ENCODE data around the gene SYT8.

The SYT8 gene

DNA sequence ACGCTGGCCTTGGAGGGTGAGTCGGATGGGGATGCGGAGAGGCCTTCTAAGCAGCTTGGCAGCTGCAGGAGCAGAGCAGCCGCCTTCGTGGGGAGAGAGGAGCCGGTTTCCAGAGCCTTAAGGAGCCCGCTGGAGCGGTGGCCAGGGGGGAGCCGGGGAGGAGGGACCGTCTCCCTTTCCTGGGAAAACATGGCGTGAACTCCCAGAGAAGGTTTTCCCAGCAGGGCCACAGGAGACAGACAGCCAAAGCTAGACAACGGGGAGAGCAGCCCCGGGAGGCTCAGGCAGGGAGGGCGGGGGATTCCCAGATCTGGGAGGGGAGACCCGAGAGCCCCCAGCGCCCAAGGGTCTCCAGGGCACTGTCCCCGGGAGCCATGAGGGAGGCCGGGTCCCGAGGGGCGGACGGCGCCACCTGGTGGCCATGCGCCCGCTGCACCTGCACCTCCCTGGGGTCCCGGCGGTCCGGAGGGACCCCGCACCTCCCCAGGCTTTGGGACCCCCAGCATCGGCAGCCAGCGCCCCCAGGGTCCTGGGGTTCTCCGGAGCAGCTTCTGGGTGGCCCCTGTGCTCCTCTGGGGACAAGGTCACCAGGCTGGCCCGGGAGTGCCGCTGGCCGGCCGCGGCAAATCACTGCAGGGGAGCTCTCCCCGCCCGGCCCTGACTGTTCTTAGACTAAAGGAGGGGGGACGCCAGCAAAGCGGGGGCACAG, 2.4 kb upstream of the SYT8 start:
- peak; percentile 34 to 51 (median 44) for DNase-seq (ENCODE audit: low read depth in 3 of 3)

DNA sequence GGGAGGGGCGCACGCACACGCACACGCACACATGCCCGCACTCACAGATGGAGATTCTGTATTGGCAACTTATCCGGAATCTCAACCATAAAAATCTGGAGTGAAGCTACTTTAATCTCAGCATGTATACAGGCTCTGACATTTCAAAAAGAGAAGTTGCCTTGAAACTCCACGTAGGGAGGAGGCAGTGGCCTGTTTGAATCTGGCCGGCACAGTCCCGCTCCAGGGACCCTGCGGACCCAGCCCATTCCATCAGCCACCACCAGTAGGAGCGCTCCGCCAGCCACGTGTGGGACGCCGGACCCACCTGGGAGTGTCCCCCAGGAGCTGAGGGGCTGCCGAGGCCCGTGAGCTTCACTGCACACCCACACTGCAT, 1.9 kb upstream of the SYT8 start:
- no peak for DNase-seq (ENCODE audit: low read depth in 3 of 3)

DNA sequence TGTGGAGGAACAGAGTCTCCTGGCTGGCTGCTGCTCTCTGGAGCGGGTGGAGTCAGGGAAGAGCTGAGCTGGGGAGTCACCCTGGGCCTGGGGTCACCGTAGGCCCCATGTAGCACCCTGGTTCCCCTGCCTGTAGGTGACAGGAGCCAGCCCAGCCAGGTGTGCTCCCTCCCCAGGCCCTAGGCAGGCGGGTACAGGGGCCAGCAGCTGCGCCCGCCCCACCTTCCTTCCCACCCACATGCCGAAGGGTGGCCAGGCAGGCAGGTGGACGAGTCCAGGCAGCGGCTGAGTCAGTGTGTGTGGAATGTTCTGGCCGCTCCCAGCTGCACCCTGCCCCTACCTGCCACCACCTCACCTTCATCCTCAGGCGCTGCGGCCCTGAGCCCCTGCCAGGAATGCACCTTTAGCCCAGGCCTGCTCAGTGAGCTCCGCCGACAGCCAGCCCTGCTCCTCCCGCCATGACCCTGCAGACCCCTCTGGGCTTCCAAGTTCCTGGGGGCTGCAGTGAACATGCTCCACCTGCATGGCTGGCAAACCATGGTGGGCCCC, 654 bp upstream of the SYT8 start:
- DNase-seq (ENCODE audit: low read depth in 3 of 3) = no peak

DNA sequence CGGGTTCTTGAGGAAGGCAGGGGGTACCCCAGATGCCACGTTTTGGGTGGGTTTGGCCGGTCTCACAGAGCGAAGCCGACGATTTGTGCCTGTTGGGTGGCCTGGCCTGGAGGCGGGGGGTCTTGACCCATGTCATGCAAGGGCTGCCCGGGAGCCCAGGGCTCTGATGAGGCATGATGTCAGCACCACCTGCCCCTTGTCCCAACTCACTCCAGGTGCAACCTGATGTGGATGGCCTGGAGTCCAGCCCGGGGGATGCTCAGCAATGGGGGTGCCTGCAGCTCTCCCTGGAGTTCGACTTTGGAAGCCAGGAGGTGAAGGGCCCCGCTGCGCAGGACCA, 851 bp downstream of the SYT8 start:
- DNase-seq (ENCODE audit: low read depth in 3 of 3) = no peak

DNA sequence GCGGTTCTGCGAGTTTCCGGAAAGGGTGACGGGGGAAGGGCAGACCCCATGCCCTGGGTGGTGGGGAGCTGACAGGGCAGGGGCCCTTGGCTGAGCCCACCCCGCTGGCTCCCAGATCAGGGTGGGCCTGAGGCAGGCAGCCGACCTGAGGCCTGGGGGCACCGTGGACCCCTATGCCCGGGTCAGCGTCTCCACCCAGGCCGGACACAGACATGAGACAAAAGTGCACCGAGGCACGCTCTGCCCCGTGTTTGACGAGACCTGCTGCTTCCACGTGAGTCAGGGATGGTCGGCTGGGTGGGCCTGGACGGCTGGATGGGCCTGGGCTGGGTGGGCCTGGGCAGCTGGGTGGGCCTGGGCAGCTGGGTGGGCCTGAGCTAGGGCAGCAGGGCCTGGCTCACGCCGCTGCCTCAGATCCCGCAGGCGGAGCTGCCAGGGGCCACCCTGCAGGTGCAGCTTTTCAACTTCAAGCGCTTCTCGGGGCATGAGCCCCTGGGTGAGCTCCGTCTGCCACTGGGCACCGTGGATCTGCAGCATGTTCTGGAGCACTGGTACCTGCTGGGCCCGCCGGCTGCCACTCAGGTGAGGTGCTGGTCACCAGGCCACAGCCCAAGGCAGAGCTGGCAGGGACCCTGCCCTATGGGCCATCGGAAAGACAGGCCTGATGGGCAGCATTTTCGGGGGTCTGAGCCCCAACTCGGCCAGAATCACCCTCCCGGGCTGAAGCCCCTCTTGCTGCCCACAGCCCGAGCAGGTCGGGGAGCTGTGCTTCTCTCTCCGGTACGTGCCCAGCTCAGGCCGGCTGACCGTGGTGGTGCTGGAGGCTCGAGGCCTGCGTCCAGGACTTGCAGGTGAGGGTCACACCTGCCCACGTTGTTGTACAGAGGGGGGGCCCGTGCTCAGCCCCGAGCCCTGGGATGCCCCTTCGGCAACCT, 1.5 kb downstream of the SYT8 start:
- no peak for DNase-seq (ENCODE audit: low read depth in 3 of 3)

DNA sequence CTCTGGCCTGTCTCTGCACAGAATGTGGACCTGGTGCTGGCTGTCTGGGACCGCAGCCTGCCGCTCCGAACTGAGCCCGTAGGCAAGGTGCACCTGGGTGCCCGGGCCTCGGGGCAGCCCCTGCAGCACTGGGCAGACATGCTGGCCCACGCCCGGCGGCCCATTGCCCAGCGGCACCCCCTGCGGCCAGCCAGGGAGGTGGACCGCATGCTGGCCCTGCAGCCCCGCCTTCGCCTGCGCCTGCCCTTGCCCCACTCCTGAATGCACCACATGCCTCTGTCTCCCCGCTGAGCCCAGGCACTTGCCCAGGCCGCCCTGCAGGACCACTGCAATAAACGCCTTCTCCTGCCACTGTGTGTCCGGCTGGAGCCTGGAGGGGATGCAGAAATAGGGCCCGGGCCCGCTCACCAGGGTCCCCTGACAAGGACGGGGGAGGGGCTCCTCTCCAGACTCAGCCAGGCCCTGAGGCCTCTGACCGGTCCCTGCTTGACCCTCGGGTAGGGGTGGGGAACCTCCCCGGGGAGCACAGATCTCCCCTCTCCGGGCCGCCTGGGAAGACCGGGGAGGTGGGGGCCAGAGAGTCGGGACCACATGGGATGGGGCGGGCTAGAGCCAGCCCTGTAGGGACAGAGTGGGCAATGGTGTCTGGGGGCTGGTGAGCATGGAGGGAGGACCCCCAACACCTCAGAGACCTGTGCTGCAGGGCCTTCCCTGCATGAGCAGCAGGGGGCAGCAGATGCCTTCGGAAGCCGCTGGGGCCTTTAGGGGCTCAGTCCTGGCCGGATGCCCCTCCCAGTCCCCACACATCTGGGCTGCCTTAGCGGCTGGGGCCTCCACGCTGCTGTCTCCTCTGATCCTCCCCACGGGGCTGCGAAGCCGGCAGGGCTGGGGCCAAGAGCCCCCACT, 2.6 kb downstream of the SYT8 start:
- peak; percentile 58 to 73 (median 59) for DNase-seq (ENCODE audit: low read depth in 3 of 3)

DNA sequence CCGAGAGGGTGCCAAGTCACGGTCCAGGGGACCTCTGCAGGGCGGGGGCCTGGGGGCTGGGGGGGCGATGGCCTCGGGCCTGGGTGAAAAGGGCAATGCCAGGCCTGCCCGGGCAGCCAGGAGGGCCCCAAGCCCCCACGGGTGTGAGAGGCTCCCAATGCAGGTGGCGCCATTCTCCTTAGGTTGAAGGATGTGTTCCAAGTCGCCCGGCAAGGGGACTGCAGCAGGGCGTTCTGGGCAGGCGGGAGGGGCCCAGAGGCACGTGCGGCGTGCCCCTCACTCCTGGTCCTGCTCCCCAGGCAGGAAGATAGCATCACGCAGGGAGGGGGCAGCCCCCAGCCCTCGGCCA, 3.3 kb downstream of the SYT8 start:
- no peak for DNase-seq (ENCODE audit: low read depth in 3 of 3)

DNA sequence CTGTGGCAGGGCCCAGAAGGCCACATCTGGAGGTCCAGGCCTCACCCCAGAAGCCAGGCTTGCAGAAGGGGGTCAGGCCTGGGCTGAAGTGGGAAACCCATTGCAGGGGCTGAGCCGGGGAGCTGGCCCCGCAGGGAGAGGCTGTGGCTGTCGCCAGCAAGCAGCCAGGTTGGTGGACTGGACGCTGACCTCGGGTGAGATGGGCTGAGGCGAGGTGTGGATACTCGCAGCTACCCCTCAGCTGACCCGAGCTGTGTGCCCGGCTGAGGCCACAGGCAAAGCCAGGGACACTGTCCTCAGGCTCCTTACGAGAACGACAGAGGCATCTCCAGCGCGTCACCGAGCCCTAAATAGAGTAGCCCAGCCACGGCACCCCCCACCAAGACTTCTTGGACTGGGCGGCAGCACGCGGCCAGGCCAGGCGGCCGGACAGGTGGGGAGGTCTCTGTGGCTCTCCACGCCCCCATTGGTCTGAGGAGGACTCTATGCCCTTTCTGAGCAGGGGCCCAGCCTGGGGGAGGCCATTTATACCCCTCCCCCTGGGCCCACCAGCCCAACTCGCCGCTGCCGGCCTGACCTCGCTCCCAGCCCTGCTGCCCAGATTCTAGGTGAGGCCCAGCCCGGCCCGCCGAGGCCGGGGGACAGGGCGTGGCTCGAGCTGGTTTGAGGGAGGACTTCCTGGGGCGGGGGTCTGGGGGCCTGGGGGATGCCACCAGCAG, 3.8 kb downstream of the SYT8 start, which contains the start of gene TNNI2:
TNNI2 (plus strand) TSS at position 556 of the 719 bp plus-strand sequence. CDS start 716 bp downstream, outside the sequence.
- DNase-seq (ENCODE audit: low read depth in 3 of 3) = no peak

DNA sequence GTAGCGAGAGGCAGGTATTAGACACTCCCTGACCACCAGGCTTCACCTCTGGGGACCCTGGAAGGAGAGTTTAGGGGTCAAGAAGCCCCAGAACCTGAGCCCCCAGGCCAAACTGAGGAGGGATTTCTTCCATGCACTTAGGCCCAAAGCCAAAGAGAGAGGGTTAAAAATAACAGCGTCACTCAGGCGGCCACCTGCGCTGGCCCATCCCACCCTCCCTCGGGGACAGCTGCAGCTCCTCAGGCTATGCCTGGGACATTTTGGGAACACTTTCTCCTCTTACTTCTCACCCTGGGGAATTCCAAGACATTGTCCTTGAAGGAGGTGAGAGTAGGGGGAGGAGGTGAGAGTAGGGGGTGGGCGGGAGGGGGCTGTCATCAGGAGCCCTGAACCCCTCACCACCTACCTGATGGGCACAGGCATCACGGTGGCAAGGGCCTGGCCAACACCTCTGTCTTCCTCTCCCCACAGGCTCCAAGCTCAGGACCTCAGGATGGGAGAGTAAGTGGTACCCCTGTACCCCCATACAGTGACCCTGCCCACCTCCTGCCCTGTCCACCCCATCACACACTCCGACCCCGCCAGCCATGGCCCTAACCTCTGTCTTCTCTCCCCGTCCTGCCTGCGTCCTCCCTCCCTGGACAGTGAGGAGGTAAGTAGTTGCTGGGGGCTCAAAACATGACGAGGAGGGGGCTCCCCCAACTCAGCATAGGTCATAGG, 4.6 kb downstream of the SYT8 start:
- DNase-seq (ENCODE audit: low read depth in 3 of 3) = no peak

DNA sequence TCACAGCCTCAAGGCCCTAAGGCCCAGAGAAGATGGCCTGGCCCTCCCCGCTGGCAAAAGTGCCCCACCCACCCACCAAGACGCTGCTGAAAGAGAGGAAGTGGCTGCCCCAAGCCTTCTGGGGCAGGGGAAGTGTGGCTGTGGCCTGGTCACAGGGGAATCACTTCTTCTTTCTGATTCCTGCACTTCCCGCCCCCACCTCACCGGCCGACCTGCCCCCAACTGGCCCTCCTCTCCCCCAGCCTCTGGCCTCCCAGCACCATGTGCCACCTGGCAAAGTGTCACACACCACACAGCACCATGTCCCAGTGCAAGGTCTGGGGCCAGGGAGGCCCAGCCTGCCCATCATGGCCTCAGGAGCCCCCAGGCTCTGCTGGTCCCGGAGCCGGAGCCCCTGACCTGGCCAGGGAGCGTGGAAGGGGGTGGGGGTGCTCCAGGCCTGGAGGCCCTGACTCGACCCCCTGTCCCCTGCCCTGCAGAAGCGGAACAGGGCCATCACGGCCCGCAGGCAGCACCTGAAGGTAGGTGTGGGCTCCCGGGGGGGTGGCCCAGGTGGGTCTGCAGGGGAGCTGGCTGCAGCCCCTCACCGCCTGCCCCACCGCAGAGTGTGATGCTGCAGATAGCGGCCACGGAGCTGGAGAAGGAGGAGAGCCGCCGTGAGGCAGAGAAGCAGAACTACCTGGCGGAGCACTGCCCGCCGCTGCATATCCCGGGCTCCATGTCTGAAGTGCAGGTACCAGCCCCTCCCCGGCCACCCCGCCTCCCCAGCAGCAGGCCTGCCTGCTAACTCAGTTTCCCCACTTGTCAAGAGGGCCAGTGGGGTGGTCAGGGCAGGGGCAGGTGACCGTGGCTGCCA, 5.4 kb downstream of the SYT8 start:
- no peak for DNase-seq (ENCODE audit: low read depth in 3 of 3)

DNA sequence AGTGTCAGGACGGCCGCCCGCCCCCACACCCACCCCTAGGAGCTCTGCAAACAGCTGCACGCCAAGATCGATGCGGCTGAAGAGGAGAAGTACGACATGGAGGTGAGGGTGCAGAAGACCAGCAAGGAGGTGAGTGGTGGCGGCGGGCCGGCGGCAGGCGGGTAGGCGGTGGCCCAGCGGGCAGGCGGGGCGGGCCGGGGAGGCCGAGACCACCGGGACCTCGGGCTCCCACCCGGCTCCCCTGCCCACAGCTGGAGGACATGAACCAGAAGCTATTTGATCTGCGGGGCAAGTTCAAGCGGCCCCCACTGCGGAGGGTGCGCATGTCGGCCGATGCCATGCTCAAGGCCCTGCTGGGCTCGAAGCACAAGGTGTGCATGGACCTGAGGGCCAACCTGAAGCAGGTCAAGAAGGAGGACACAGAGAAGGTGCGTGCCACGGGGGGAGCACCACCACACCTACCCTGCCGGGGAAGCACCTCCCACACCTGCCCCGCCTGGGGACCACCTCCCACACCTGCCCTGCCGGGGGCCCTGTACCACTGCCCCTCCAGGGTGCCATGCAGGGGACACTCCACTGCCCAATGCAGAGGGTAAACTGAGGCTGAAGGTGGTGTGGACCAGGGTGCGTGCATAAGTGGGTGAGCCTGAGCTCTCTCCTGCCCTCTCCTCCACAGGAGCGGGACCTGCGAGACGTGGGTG, 6.1 kb downstream of the SYT8 start:
- no peak for DNase-seq (ENCODE audit: low read depth in 3 of 3)

DNA sequence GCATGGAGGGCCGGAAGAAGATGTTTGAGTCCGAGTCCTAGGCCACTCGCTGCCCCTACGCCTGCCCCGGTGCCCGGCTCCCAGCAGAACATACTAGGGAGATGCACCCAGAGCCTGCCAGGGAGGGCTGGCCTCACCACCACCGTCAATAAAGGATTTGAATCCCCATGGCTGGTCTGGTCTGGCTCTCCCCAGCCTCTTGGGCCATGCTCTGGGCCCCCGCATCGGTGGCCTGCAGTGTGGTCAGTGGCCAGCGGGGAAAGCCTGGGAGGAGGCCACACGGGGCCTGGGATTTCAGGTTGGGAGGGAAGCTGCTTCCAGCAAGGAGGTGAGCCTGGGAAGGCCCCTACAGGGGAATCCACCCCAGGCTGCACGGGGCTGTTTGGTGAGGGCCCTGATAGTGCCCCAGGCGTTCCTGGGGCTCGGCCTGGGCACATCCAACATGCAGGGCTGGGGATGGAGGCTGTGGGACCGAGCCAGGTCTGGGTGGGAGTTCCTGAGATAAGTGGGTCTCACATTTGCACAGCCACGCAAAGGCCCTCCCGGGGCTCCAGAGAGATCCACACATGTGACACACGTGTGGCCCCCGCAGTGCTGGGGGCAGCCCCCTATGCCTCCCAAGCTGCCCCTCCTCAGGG, 6.8 kb downstream of the SYT8 start:
- DNase-seq (ENCODE audit: low read depth in 3 of 3) = no peak

DNA sequence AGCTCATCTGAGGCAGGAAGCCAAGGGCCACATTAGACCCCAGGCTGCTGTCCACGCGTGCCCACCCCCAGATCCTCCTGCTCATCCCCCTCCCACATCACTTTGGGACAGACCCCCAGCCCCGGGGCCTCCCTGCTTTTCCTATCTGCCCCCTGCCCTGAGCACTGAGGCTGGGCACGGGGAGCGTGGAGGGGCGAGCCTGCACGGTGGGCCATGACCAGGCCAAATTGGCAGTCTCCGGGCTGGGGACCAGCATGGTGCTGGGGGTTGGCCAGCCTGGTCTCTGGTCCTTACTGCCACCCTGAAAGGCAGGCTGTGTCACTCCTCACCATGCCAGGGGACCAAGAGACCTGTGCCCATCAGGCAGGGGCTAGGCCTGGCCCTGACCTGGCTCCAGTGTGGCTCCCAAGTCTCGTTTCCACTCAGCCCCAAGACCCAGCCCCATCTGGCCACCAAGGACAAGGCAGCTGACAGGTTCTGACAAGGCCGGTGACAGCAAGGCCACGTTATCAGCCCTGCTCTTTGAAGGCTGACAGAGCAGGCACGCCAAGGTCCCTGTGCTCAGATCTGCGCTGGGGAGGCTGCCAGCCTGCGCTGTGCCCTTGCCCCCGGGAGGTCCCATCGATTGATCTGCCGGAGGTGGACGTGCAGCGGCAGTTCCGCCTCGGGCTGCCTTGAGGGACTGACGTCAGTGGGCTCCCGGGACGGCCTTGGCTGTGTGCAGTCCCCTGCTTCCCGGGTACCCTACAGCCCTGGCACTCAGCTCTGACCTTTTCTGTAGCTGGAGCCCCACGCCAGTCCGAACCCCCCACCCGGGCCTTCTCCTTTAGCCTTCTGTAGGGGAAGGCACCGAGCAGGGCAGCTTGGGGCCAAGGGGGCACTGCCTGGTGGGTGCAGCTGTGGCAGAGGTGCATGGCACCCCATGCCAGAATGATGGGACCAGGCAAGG, 7.6 kb downstream of the SYT8 start:
- no peak for DNase-seq (ENCODE audit: low read depth in 3 of 3)

DNA sequence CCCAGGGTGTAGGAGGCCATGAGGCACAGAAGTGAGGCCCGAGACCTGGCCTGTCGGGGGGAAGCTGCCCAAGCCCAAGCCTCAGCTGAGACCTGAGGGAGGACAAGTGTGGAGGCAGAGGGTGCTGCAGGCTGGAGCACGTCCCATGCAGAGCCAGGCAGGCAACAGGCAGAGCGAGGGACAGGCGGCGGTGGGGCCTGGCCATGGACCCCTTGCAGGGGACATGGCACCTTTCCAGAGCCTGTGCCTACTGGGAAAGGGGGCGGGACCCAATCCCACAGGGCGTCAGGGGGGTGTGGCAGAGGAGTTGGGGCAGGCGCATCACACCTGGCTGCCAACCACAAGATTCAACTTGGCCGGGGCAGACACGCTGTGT, 8.3 kb downstream of the SYT8 start:
- no peak for DNase-seq (ENCODE audit: low read depth in 3 of 3)

DNA sequence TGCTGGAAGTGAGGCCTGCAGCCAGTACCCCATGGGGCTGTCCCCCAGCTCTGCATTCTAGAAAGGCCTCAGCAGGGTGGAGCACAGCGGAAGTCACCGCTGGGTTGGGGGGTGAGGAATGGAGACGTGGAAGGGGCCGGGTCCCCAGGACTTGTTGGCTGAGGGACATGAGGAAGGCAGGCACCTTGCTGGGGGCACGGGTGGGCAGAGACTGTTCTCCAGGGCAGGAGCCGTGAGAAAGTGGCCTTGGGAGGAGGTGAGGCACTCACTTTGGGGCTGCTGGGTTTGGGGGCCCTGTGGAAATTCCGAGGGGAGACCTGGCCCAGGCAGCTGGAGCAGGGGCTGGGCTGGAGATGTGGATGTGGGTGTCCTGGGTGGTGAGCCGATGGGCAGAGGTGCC, 9.0 kb downstream of the SYT8 start:
- DNase-seq (ENCODE audit: low read depth in 3 of 3) = no peak

DNA sequence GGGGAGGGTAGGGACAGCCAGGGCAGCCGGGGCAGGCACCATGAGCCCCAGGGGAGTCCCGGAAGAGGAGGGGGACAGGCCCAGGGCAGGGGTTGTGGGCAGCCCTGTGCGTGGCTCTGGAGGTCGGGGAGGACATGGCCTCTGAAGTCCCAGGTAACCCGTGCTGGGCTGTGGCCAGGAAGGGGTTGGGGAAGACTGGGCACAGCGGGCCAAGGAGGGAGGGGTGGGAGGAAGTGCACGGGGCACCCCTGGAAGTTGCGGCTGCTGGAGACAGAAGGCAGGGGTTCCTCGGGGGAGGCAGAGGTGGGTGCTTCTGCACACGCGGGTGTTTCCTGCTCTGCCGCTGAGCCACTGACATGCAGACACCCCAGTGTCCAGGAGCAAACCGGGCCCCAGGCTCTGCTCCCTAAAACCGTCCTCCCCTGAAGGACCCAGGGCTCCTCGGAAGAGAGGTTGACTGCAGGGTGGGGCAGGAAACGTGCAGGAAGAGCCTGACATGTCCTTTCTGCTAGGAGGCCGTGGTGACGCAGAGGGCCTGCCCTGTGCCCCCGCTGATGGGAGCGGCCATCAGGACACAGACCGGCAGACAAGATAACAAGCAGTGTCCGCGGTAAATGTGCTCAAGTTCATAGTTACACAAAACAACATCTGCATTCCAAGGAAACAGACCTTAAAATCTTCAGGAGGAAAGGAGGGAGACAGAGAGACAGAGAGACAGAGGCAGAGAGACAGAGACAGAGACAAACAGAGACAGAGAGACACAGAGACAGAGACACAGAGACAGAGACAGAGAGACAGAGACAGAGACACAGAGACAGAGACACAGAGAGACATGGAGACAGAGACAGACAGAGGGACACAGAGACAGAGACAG, 9.7 kb downstream of the SYT8 start:
- peak in 1 of 3 experiments; percentile 45 for DNase-seq (ENCODE audit: low read depth in 3 of 3)

DNA sequence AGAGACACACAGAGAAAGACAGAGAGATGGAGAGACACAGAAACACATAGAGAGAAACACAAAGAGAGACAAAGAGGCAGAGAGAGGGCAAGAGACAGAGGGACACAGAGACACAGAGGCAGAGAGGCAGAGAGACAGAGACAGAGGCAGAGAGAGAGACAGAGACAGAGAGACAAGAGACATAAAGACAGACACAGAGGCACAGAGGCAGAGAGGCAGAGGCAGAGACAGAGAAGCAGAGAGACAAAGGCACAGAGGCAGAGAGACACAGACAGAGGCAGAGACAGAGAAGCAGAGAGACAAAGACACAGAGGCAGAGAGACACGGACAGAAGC, 10.3 kb downstream of the SYT8 start:
- no peak for DNase-seq (ENCODE audit: low read depth in 3 of 3)

All from stimulated activated CD4-positive, alpha-beta T cell treated with anti-CD3 and anti-CD28 coated beads, TNF-alpha, amount 100 ng/mL, for 24 hours (primary cell).